Ovary (tissue), 9 donors: Measurements from ENCODE around the gene ASB1. TPM values are rescaled to one million over a fixed set of nuclear protein-coding genes. Genes with fewer than 3 reads are reported as not detected.
A peak's percentile ranks its signal among the peaks of the same experiment; 100 is the strongest.

Experiments
- DNase-seq, 5 donors: peaks; one replicate each; pipeline ENCODE4 v3.0.0-alpha.2; 2019 to 2020
- H3K27ac ChIP-seq, 2 donors: fragments of 200-600 bp; one replicate each; pipeline versions ENCODE4 v1.5.1 to v1.8.0; 2019 to 2022
- H3K27me3 ChIP-seq: fragments of 200-600 bp; one replicate; pipeline ENCODE4 v1.8.0; 2022
- H3K36me3 ChIP-seq: fragments of 200-600 bp; sonication (generic); one replicate; pipeline ENCODE4 v1.5.1; 2019
- H3K4me1 ChIP-seq: one replicate; pipeline ENCODE4 v1.8.1; 2013; ENCODE audit warnings: mild to moderate bottlenecking, moderate library complexity; ENCODE audit not compliant: insufficient read depth
- H3K4me3 ChIP-seq: fragments of 200-600 bp; sonication (generic); one replicate; pipeline ENCODE4 v1.5.1; 2017
- H3K9me3 ChIP-seq, 2 donors: fragments of 200-600 bp in 1 of 2; sonication (generic) in 1 of 2; one replicate each; pipeline versions ENCODE4 v1.5.1 to v1.8.1; 2013 to 2019; ENCODE audit warnings: mild to moderate bottlenecking in 1 of 2, moderate library complexity in 1 of 2
- CTCF ChIP-seq, 3 donors: fragments of 450-650 bp in 2 of 3; fragments of 200-600 bp in 1 of 3; IDR thresholded peaks; one replicate each; pipeline versions ENCODE4 v1.5.1 to v1.8.0; 2016 to 2022; ENCODE audit warnings: antibody characterized with exemption in 3 of 3, mild to moderate bottlenecking in 1 of 3
- EP300 ChIP-seq: sonication (generic); formaldehyde crosslinking; IDR thresholded peaks from one replicate; pipeline ENCODE4 v1.6.1; 2017; ENCODE audit warnings: antibody characterized with exemption
- POLR2A ChIP-seq: fragments of 450-650 bp; IDR thresholded peaks from one replicate; pipeline ENCODE4 v1.6.1; 2017; ENCODE audit warnings: antibody characterized with exemption, mild to moderate bottlenecking, moderate library complexity
- WGBS, 3 donors: extraction: QIAGEN DNeasy Blood & Tissue Kit in 1 of 3; methylation state at CpG; one replicate each; pipeline versions ENCODE4 v1.1.5 to v1.1.7; 2013 to 2017; 5-methylcytosine and 5-hydroxymethylcytosine counted together
- intact Hi-C, 4 donors: fragments of 100-400 bp; cut with DNase I; formaldehyde crosslinking; loops; one replicate each; pipeline versions ENCODE4 v1.11.0 to v1.15.1; 2022 to 2023
- polyA plus RNA-seq, 2 donors: library from polyadenylated mRNA; stranded (reverse); fragments of 200-250 nt in 1 of 2; fragments of 350-450 nt in 1 of 2; fragmentation: Illumina TruSeq in 1 of 2; extraction: RNeasy Lipid Tissue Mini Kit (QIAGEN cat#74804) in 1 of 2; gene quantifications; one replicate each; pipeline ENCODE4 v1.2.3, GENCODE V29; 2013 to 2014
- total RNA-seq, 7 donors: library from RNA; depleted of rRNA in 2 of 7; stranded (reverse); fragments of >200 nt in 2 of 7; fragmentation: NEBNext Ultra II Directional in 3 of 7; extraction: Animal tissue kit (Norgen Biotek cat#: 25700) in 3 of 7; gene quantifications; one replicate each; pipeline versions ENCODE4 v1.1.0 to v1.2.4, GENCODE V29; 2016 to 2023
- donor health status: DM: no; HTN: no; CAD: no; lungs with moderate emphysema.
- donor health status: DM: no; HTN: no; CAD: no.
- donor health status: Bipolar disorder and iron deficiency.
- donor health status: DM: yes; HTN: yes; CAD: no.
- donor health status: DM: no; HTN: no; CAD: no.
- donor health status: DM: yes; HTN: yes; CAD: no.

The ASB1 gene
- total and polyA plus RNA-seq, 9 donors = 9.3 to 34.0 (median 29.6) TPM

- Histone ChIP-seq H3K4me3 (no peak overlapping the region), H3K9me3 (no peaks in the 10 kb centered on the region), H3K36me3 (no peaks in the 10 kb centered on the region), H3K4me1 (no peaks in the 10 kb centered on the region), H3K27ac (no peak overlapping the region), H3K27me3 (no peaks in the 10 kb centered on the region)
- DNase-seq = no peak
- intact Hi-C loops = loop anchor here in 1 of 4 donors (2.0 kb wide), 1 partner anchor 26 kb away; no protein-coding TSS in a partner anchor
- 39 to 60% (median 39%) methylated on average over 12 of the region's 12 CpGs for WGBS, 3 donors
- TF ChIP-seq POLR2A (no peak), CTCF (IDR thresholded peaks at IDR 0.05) (no peak), EP300 (no peak)
Measured at GRCh38 chr2:238458651-238459050, 31.9 kb downstream of the ASB1 start.

- no peaks in the 10 kb centered on the region for H3K9me3 ChIP-seq
- TF ChIP-seq CTCF (IDR thresholded peaks at IDR 0.05) (no peak), EP300 (no peak), POLR2A (no peak)
- no peaks in the 10 kb centered on the region for H3K4me1 ChIP-seq
- H3K36me3 ChIP-seq = no peaks in the 10 kb centered on the region
- no peak overlapping the region for H3K27ac ChIP-seq
- 28 to 35% (median 30%) methylated on average over 8 of the region's 8 CpGs for WGBS, 3 donors
- no peak overlapping the region for H3K4me3 ChIP-seq
- intact Hi-C loops = loop anchor here in 1 of 4 donors (2.0 kb wide), 1 partner anchor 26 kb away; no protein-coding TSS in a partner anchor
- no peaks in the 10 kb centered on the region for H3K27me3 ChIP-seq
- peak in 2 of 5 donors; percentile 29 to 30 for DNase-seq
Measured at GRCh38 chr2:238459081-238459629, 32.4 kb downstream of the ASB1 start.

- no peak overlapping the region for H3K4me3 ChIP-seq
- H3K36me3 ChIP-seq = no peaks in the 10 kb centered on the region
- no peaks in the 10 kb centered on the region for H3K4me1 ChIP-seq
- no peaks in the 10 kb centered on the region for H3K27me3 ChIP-seq
- 84 to 95% (median 89%) methylated on average over 1 of the region's 1 CpG for WGBS, 3 donors
- DNase-seq = no peak
- intact Hi-C loops = no loop called here
- no peaks in the 10 kb centered on the region for H3K9me3 ChIP-seq
- H3K27ac ChIP-seq = no peak overlapping the region
- TF ChIP-seq EP300 (no peak), POLR2A (no peak), CTCF (IDR thresholded peaks at IDR 0.05) (no peak)
Measured at GRCh38 chr2:238461051-238461450, 34.3 kb downstream of the ASB1 start.

GRCh38 chr2:238461491-238461890 lies 34.8 kb downstream of the ASB1 start:
- no peak for DNase-seq
- 53 to 64% (median 63%) methylated on average over 6 of the region's 6 CpGs for WGBS, 3 donors
- H3K4me3 ChIP-seq = no peak overlapping the region
- H3K27me3 ChIP-seq = no peaks in the 10 kb centered on the region
- H3K4me1 ChIP-seq = no peaks in the 10 kb centered on the region
- no peak overlapping the region for H3K27ac ChIP-seq
- TF ChIP-seq CTCF (IDR thresholded peaks at IDR 0.05) (no peak), EP300 (no peak), POLR2A (no peak)
- H3K36me3 ChIP-seq = no peaks in the 10 kb centered on the region
- intact Hi-C loops = no loop called here
- H3K9me3 ChIP-seq = no peaks in the 10 kb centered on the region
